ENCODE measurements around the gene RSKR.

RSKR gene

GRCh38 chr17:28575126-28575795 is 38.7 kb downstream of the RSKR start:
- TF ChIP-seq SIN3A (IDR thresholded peaks at IDR 0.05; ENCODE audit: borderline replicate concordance, insufficient read depth, low read length) (no peak), TAF1 (IDR thresholded peaks at IDR 0.05; ENCODE audit: borderline replicate concordance, insufficient read depth, low read length) (no peak), FOXP2 (optimal IDR thresholded peaks at IDR 0.05; ENCODE audit: borderline replicate concordance, extremely low read depth, extremely low read length, insufficient read depth) (no peak), POLR2AphosphoS5 (IDR thresholded peaks at IDR 0.05; ENCODE audit: low read depth, low read length) (no peak), REST (IDR thresholded peaks at IDR 0.05; ENCODE audit: insufficient read depth in 1 of 2, low read depth in 2 of 2, low read length in 2 of 2) (no peak)

- TF ChIP-seq REST (IDR thresholded peaks at IDR 0.05; ENCODE audit: insufficient read depth in 1 of 2, low read depth in 2 of 2, low read length in 2 of 2), result no peak
- TF ChIP-seq POLR2AphosphoS5 (IDR thresholded peaks at IDR 0.05; ENCODE audit: low read depth, low read length), result no peak
- no peak for TF ChIP-seq FOXP2 (optimal IDR thresholded peaks at IDR 0.05; ENCODE audit: borderline replicate concordance, extremely low read depth, extremely low read length, insufficient read depth)
- no peak for TF ChIP-seq TAF1 (IDR thresholded peaks at IDR 0.05; ENCODE audit: borderline replicate concordance, insufficient read depth, low read length)
- no peak for TF ChIP-seq SIN3A (IDR thresholded peaks at IDR 0.05; ENCODE audit: borderline replicate concordance, insufficient read depth, low read length)
Observed at GRCh38 chr17:28574526-28574925, 39.5 kb downstream of the RSKR start.

- TF ChIP-seq SIN3A (IDR thresholded peaks at IDR 0.05; ENCODE audit: borderline replicate concordance, insufficient read depth, low read length) (no peak), POLR2AphosphoS5 (IDR thresholded peaks at IDR 0.05; ENCODE audit: low read depth, low read length) (no peak)
Observed at GRCh38 chr17:28573966-28574480, 40.0 kb downstream of the RSKR start.

GRCh38 chr17:28573521-28573920 is 40.5 kb downstream of the RSKR start:
- TF ChIP-seq REST (IDR thresholded peaks at IDR 0.05; ENCODE audit: insufficient read depth in 1 of 2, low read depth in 2 of 2, low read length in 2 of 2) (no peak), POLR2AphosphoS5 (IDR thresholded peaks at IDR 0.05; ENCODE audit: low read depth, low read length) (no peak), FOXP2 (optimal IDR thresholded peaks at IDR 0.05; ENCODE audit: borderline replicate concordance, extremely low read depth, extremely low read length, insufficient read depth) (no peak), SIN3A (IDR thresholded peaks at IDR 0.05; ENCODE audit: borderline replicate concordance, insufficient read depth, low read length) (no peak), TAF1 (IDR thresholded peaks at IDR 0.05; ENCODE audit: borderline replicate concordance, insufficient read depth, low read length) (no peak)

- TF ChIP-seq REST (IDR thresholded peaks at IDR 0.05; ENCODE audit: insufficient read depth in 1 of 2, low read depth in 2 of 2, low read length in 2 of 2), result no peak
- no peak for TF ChIP-seq TAF1 (IDR thresholded peaks at IDR 0.05; ENCODE audit: borderline replicate concordance, insufficient read depth, low read length)
- TF ChIP-seq POLR2AphosphoS5 (IDR thresholded peaks at IDR 0.05; ENCODE audit: low read depth, low read length), result no peak
- TF ChIP-seq FOXP2 (optimal IDR thresholded peaks at IDR 0.05; ENCODE audit: borderline replicate concordance, extremely low read depth, extremely low read length, insufficient read depth), result no peak
- TF ChIP-seq SIN3A (IDR thresholded peaks at IDR 0.05; ENCODE audit: borderline replicate concordance, insufficient read depth, low read length), result no peak
Observed at GRCh38 chr17:28573040-28573380, 41.0 kb downstream of the RSKR start.
